Measurements from ENCODE around the gene CTU2. TPM values are rescaled to one million over a fixed set of nuclear protein-coding genes. Genes with fewer than 3 reads are reported as not detected.

The CTU2 gene
- total and polyA plus RNA-seq, 7 donors = 6.1 to 16.3 (median 10.5) TPM

GRCh38 chr16:88748364-88748763 is 42.1 kb downstream of the CTU2 start:
- no peak overlapping the region for H3K4me3 ChIP-seq
- intact Hi-C loops (cut with DNase I) = loop anchor here (10.0 kb wide), 1 partner anchor 466 kb away; the partner anchor contains the start of gene ZNF778
- peaks cover 0 to 63% (median 59%) of the 10 kb centered on the region in 4 donors for H3K4me1 ChIP-seq
- peaks cover 0 to 20% (median 3%) of the 10 kb centered on the region in 4 donors for H3K36me3 ChIP-seq
- H3K27ac ChIP-seq = peak overlapping the region in 3 of 4 donors; percentile 77 to 87 (median 86)
- no peak for TF ChIP-seq EP300 (IDR thresholded peaks at IDR 0.05)
- no peak for TF ChIP-seq CTCF (IDR thresholded peaks at IDR 0.05)
- no peak for TF ChIP-seq POLR2A (IDR thresholded peaks at IDR 0.05)
- no peak for TF ChIP-seq POLR2AphosphoS5 (IDR thresholded peaks at IDR 0.05)
- no peaks in the 10 kb centered on the region for H3K9me3 ChIP-seq
- 81 to 88% methylated on average over 12 of the region's 12 CpGs for WGBS, 2 donors
- DNase-seq = no peak
- H3K27me3 ChIP-seq = no peaks in the 10 kb centered on the region

- WGBS, 2 donors = 94 to 96% methylated on average over 26 of the region's 26 CpGs
- Histone ChIP-seq H3K9me3 (no peaks in the 10 kb centered on the region), H3K4me1 (peaks cover 0 to 63% (median 62%) of the 10 kb centered on the region in 4 donors), H3K36me3 (peaks cover 0 to 20% (median 3%) of the 10 kb centered on the region in 4 donors), H3K27ac (peak overlapping the region in 1 of 4 donors; percentile 6), H3K27me3 (no peaks in the 10 kb centered on the region), H3K4me3 (no peak overlapping the region)
- intact Hi-C loops (cut with DNase I) = loop anchor here (10.0 kb wide), 1 partner anchor 465 kb away; the partner anchor contains the start of gene ZNF778
- TF ChIP-seq CTCF (IDR thresholded peaks at IDR 0.05) (no peak), POLR2A (IDR thresholded peaks at IDR 0.05) (no peak), POLR2AphosphoS5 (IDR thresholded peaks at IDR 0.05) (no peak), EP300 (IDR thresholded peaks at IDR 0.05) (no peak)
- no peak for DNase-seq
These were observed 43.1 kb downstream of the CTU2 start for GRCh38 chr16:88749358-88749757.

- H3K27ac ChIP-seq = peak overlapping the region in 3 of 4 donors; percentile 34 to 52 (median 39)
- no peaks in the 10 kb centered on the region for H3K27me3 ChIP-seq
- peaks cover 0 to 65% (median 63%) of the 10 kb centered on the region in 4 donors for H3K4me1 ChIP-seq
- intact Hi-C loops (cut with DNase I) = no loop called here
- no peaks in the 10 kb centered on the region for H3K9me3 ChIP-seq
- 88 to 89% methylated on average over 12 of the region's 12 CpGs for WGBS, 2 donors
- H3K4me3 ChIP-seq = no peak overlapping the region
- no peak for DNase-seq
- H3K36me3 ChIP-seq = peaks cover 0 to 20% (median 3%) of the 10 kb centered on the region in 4 donors
- TF ChIP-seq CTCF (IDR thresholded peaks at IDR 0.05) = no peak
- TF ChIP-seq POLR2AphosphoS5 (IDR thresholded peaks at IDR 0.05) = no peak
- TF ChIP-seq POLR2A (IDR thresholded peaks at IDR 0.05) = no peak
- no peak for TF ChIP-seq EP300 (IDR thresholded peaks at IDR 0.05)
These were observed 44.6 kb downstream of the CTU2 start for GRCh38 chr16:88750854-88751253.

- H3K4me1 ChIP-seq = peaks cover 0 to 59% (median 57%) of the 10 kb centered on the region in 4 donors
- H3K4me3 ChIP-seq = no peak overlapping the region
- 92 to 95% methylated on average over 16 of the region's 16 CpGs for WGBS, 2 donors
These were observed 46.2 kb downstream of the CTU2 start for GRCh38 chr16:88752386-88753002.

More at GRCh38 chr16:88752386-88753002, 46.2 kb downstream of the CTU2 start:
- TF ChIP-seq CTCF (IDR thresholded peaks at IDR 0.05) (no peak), EP300 (IDR thresholded peaks at IDR 0.05) (no peak), POLR2AphosphoS5 (IDR thresholded peaks at IDR 0.05) (no peak), POLR2A (IDR thresholded peaks at IDR 0.05) (no peak)
- no peak for DNase-seq
- no peaks in the 10 kb centered on the region for H3K27me3 ChIP-seq
- peak overlapping the region in 2 of 4 donors; percentile 23 to 97 for H3K27ac ChIP-seq
- no peaks in the 10 kb centered on the region for H3K9me3 ChIP-seq
- intact Hi-C loops (cut with DNase I) = no loop called here
- peaks cover 0 to 20% (median 3%) of the 10 kb centered on the region in 4 donors for H3K36me3 ChIP-seq
